ENCODE measurements around the gene SH3PXD2A. TPM values are rescaled to one million over a fixed set of nuclear protein-coding genes. Genes with fewer than 3 reads are reported as not detected.

Gene SH3PXD2A
- total and polyA plus RNA-seq, 10 of the 15 experiments (the other 5 are each of a cell fraction or from before 2014, with no cell fraction given), result 0.63 to 14.0 (median 4.4) TPM

- RAD21 ChIA-PET (ENCODE audit: unreplicated experiment), result no interaction called here
- in situ Hi-C loops (cut with MboI), result loop anchor here (10.0 kb wide), 1 partner anchor 82 kb away; no protein-coding TSS in a partner anchor
Observed at GRCh38 chr10:103602852-103603155, 252.6 kb downstream of the SH3PXD2A start.

More at GRCh38 chr10:103602852-103603155, 252.6 kb downstream of the SH3PXD2A start:
- no peaks in the 10 kb centered on the region for H4K20me1 ChIP-seq (ENCODE audit: control insufficient read depth, insufficient read depth)
- FAIRE-seq (no peak), DNase-seq (ENCODE audit: low read depth, low spot score) (no peak), ATAC-seq (no peak)
- H3K36me3 ChIP-seq (ENCODE audit: control insufficient read depth in 2 of 2, insufficient read depth in 2 of 2, low read length in 1 of 2), result peaks cover 5 to 8% of the 10 kb centered on the region in 2 experiments; a peak in 3 of 4 replicates
- TF ChIP-seq CHD1 (IDR thresholded peaks at IDR 0.05; ENCODE audit: low read depth, low read length) (no peak), WRNIP1 (IDR thresholded peaks at IDR 0.05; ENCODE audit: borderline replicate concordance, low read depth, low read length) (no peak), ZNF24 (IDR thresholded peaks at IDR 0.05) (no peak), YY1 (IDR thresholded peaks at IDR 0.05; ENCODE audit: low read depth, low read length) (no peak), ZZZ3 (IDR thresholded peaks at IDR 0.05; ENCODE audit: control insufficient read depth, insufficient read length, low read depth) (no peak), STAT1 (conservative IDR thresholded peaks at IDR 0.05) (no peak), IRF3 (IDR thresholded peaks at IDR 0.05) (no peak), POLR2AphosphoS2 (IDR thresholded peaks at IDR 0.05; ENCODE audit: low read depth, low read length) (no peak), SIN3A (IDR thresholded peaks at IDR 0.05; ENCODE audit: low read depth, low read length) (no peak), CBX3 (IDR thresholded peaks at IDR 0.05; ENCODE audit: borderline replicate concordance, low read depth) (no peak), EZH2 (IDR thresholded peaks at IDR 0.05; ENCODE audit: borderline replicate concordance, control insufficient read depth, low read depth, low read length) (no peak), ZNF622 (IDR thresholded peaks at IDR 0.05) (no peak), TARDBP (IDR thresholded peaks at IDR 0.05; ENCODE audit: borderline replicate concordance) (no peak), NBN (IDR thresholded peaks at IDR 0.05) (no peak), TCF3 (IDR thresholded peaks at IDR 0.05; ENCODE audit: borderline replicate concordance, insufficient read depth, low read depth, low read length) (no peak), RBBP5 (conservative IDR thresholded peaks at IDR 0.05) (no peak)
- no peak overlapping the region for H3K27ac ChIP-seq (ENCODE audit: control insufficient read depth, insufficient read depth)
- no peak overlapping the region for H3K4me2 ChIP-seq (ENCODE audit: control insufficient read depth, insufficient read depth)
- no TSS peak for BruUV-seq (replicated peaks)
- H2AFZ ChIP-seq (ENCODE audit: control insufficient read depth, low read depth, low read length), result no peak overlapping the region
- ChIA-PET CTCF (interaction anchor here (0.5 to 1.5 kb wide), 3 partner anchors 14 to 83 kb away, joined by 3 to 6 read pairs (median 4); no protein-coding TSS in a partner anchor), SMC1A (ENCODE audit: uncharacterized antibody, unreplicated experiment) (no interaction called here), POLR2A (interaction anchor here (0.5 kb wide), 1 partner anchor 900 kb away, joined by 6 read pairs; no protein-coding TSS in a partner anchor)
- no peak overlapping the region for H3K4me3 ChIP-seq
- intact Hi-C loops (cut with micrococcal nuclease; ENCODE audit: unreplicated experiment), result no loop called here
- H3K4me1 ChIP-seq (ENCODE audit: control insufficient read depth, insufficient read depth, low read length), result no peaks in the 10 kb centered on the region
- H3K79me2 ChIP-seq (ENCODE audit: control insufficient read depth, insufficient read depth, low read length), result no peaks in the 10 kb centered on the region
- no peaks in the 10 kb centered on the region for H3K27me3 ChIP-seq (replicated peaks in 1 of 2; ENCODE audit: control insufficient read depth in 2 of 2, insufficient read depth in 2 of 2, low read length in 1 of 2)
- no peak overlapping the region for H3K9ac ChIP-seq (ENCODE audit: control insufficient read depth, insufficient read depth, low read length)
- H3K9me3 ChIP-seq (replicated peaks; ENCODE audit: control insufficient read depth, insufficient read depth, low read length), result no peaks in the 10 kb centered on the region
- 94% methylated on average over 16 of the region's 16 CpGs for WGBS (ENCODE audit: insufficient coverage, insufficient replicate concordance, low lambda C conversion rate, missing lambda C conversion rate)

Measured in GM12878 (cell line).